Ureter (tissue), 1 donor: ENCODE data around the gene PTPRM. TPM values are rescaled to one million over a fixed set of nuclear protein-coding genes. Genes with fewer than 3 reads are reported as not detected.

Experiments
- DNase-seq: peaks from one replicate; pipeline ENCODE4 v3.0.0-alpha.2; 2020; ENCODE audit warnings: low spot score
- total RNA-seq: library from RNA; stranded (reverse); gene quantifications from one replicate; pipeline ENCODE4 v1.2.4, GENCODE V29; 2023
- donor health status: DM: yes; HTN: yes; CAD: no.

PTPRM gene
- total RNA-seq, 1 donor from 2014 or later: 148 TPM

DNA sequence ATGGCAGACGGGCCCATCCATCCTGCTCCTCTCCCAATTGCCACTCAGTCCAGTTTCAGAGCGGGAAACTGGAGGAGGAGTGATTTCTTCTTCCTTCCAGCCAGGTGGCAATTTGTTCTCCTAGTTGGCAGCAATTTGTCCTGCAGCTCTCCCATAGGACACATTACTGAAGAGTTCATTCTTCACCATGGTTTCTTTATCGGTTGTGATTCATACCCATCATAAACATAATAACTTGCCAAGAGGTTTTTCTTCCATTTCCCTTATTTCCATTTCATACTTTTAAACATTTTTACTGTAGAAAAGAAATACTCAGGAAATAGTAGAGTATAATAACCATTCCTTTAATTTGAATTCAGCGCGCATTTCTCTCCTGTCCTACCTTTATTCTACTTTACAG lies 664.2 kb downstream of the PTPRM start:
- DNase-seq: no peak

DNA sequence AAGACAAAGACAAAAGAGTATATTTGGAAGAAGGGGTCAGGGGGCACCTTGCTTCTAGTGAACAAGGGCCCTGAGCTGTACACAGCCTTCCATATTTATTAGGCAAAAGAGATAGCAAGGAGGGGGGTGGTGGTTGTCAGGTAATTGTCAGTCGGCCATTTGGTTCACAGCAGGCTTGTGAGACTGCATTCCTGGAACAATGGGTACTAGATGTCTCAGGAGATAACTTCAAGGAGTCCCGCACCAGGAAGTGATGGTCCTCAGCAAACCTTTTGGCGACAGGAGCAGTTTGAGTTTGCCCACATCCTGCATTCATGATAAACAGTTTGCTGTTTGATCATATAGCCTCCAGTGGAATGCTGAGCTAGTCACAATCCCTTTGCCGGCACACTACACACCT lies 665.7 kb downstream of the PTPRM start:
- DNase-seq: no peak

DNA sequence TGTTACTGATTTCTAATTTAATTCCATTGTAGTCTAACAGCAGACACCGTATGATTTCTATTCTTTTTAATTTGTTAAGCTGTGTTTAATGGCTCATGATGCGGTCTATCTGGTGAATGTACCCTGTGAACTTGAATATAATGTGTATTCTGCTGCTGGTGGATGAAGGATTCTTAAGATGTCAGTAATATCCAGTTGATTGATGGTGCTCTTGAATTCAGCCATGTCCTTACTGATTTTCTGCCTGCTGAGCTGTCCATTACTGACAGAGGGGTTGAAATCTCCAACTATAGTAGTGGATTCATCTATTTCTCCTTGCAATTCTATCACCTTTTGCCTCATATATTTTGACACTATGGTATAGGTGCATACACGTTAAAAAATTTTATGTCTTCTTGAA lies 668.8 kb downstream of the PTPRM start:
- DNase-seq: no peak

DNA sequence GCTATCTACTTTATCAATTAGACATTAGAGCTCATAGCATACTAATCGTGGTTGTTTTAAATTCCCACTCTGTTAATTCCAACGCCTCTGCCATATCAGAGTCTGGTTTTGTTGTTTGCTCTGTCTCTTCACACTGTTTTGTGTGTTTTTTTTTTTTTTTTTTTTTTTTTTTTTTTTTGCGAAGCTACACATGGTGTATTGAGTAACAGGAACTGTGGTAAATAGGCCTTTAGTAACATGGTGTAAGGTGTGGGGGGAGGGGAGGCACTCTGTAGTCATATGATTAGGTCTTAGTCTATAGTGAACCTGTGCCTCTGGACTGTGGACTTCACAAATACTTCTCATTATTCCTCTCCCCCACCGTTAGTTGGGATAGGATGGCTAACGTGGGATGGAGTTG lies 671.4 kb downstream of the PTPRM start:
- no peak for DNase-seq

DNA sequence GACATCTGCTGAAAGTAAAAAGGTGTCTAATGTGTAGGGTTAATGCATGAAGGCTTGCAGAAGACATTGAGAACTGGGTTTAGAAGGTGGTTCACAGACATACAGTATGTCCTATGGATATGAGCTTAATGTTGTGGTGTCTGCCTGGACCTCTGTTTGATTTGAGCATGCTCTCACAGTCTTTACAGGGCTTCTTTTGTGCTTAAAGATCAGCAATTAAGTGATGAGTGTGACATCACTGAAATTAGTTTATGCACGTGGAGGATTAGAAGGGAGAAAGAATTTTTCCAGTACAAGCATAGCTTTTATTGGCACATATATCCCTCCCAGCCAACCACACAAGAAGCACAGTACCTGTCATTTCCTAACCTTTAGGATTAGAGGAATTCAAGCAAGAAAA lies 674.6 kb downstream of the PTPRM start:
- no peak for DNase-seq

DNA sequence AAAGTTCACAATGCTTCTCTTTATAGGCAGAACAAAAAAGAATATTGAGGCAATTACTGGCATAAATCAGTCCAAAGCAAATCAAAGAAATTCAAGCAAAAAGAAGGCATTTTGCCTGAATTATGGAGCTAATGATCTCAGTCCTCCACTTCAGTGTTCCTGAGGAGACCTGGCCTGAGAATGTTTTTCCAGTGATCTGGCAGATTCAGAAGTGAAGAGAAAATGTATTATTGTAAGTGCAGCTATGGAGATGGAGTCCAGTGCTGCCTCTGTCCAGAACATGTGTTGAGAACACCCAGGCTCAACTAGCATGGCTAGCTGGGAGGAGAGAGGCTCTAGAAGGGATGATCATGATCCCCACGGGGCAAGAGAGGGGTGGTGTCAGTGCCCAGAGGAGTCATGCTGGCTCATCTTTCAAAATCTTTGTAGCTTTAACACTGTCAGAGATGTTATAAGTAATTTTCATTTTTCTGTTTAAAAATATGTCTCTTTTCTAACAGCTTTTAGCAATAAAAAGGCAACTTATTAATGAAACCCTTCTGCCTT lies 675.1 kb downstream of the PTPRM start:
- no peak for DNase-seq

DNA sequence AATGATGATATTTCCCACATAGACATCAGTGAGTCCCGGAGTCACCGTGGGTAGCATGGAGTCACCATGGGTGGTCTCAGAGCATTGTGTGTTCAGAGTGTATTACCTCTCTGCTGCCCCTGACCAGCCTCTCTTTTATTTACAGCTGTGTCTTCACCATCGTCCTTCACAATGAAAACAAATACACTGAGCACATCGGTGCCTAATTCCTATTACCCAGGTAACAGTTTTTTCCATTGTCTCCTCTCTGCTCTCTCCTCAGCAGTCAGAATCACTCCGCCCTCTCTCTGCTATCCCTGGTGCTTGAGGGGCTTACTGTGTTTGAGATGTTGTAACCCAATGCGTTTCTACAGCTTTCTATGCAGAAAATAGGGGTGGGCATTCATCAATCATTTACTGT lies 680.6 kb downstream of the PTPRM start:
- DNase-seq: no peak

DNA sequence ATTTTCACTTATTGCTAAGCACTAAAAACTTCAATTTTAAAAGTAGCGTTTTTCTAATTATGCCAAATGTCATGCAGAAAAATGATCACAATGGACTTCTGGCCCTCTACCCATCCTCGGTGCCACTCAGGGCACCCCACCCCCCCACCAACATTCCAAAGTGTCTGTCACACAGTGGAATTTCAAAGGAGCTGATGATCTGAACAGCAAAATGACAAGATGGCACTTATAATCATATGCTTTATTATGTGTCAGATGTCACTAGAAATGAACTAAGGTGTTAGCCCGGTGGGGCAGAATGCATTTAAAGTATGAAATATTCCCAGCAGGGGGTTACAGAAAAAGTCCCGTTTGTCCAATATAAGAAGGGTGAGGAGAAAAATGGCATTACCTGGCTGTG lies 681.5 kb downstream of the PTPRM start:
- DNase-seq: no peak

DNA sequence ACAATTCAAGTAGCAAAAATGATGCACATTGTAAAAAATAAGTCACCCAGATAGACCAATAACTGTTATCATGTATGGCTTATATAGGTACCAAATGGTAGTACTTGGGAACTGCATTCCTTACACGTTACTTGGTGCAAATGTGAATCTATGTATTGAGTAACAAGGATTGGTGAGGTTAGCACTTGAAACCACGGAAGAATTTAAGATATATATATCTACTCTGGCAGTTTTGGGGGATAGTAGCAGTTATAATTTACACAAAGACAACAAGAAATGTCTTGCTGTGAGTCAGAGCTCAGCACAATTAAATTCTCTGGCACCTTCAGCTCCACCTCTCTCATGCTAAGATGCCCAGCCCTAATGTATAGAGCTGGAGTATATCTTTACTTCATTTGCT lies 682.7 kb downstream of the PTPRM start:
- DNase-seq: no peak

DNA sequence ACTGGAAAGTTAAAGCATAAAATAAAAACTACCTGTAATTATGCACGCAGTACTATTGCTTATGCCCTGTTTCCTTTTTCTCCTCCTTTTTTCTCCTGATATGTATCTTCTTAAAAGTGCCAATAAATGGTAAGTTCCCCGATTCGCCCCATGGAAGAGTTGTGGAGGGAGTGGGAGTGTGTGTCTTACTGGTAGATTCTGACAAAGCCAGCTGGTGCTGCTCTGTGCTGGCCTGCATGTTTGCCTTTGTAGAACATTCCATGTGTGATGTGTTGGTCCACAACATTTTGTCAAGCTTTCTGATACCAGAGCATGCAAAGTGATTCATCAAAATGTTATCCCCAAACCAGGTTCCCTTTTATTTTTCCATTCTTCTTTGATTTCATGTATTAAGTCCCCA lies 685.3 kb downstream of the PTPRM start:
- DNase-seq: no peak

DNA sequence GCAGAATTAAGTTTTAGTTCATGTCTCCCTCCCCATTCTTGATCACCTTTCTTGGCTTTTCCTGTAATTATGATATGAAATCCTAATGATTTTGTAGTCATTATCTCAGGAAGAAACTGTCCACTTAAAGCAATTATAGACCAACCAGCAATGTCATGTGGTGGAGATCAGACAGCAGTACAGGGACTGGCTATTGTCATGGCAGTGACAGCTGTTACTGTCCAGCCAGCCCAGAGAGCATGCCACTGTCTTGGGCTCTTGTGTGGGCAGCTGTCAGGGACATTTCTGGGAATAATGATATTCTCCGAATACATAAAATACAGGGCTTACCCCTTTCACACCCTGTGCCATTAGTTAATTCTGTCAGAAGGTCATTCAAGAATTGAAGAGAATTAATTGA lies 686.8 kb downstream of the PTPRM start:
- DNase-seq: no peak

DNA sequence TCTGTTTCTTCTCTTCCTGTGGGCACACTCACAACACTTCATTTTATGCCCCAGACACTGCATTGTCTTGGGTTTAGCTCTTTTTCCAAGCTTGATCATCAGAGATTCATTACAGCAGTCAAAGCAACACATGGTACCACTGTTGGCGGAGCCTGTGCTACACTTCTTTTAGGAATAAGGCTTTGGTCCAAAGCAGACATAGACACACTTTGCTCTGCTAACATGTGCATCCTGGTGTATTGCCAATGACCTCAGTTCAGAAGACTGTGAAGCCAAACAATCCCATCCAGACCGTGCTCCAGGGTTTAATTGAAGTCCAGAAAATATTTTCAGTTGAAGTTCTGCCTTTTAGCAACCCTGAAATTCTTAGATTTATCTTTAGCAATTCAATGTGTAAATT lies 687.5 kb downstream of the PTPRM start:
- DNase-seq: no peak

DNA sequence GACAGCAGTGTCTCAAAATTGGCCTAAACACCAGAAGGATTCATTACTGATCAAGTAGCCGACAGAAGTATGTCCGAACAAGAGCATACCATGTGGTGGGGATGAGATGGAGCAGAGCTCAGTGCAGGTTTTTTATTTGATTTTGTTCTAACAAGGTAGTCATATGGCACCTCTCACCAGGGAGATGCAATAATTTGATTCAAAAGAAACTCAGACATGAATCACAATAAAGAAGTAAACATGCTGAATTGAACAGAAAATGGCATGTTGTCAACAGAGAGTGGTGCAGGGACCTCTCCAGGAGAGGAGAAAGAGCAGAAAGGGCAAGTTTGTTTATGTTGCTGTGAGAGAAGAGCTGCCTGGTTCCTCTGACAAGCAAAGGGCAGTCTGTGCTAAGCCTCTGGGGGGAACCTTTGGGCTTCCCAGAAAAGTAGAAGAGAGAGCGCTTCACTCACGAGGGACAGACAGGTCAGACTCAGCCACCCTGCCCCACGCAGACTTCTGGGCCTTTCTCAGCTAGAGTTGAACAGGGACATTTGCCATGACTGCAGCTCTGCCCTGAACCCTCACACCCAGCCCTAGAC lies 690.8 kb downstream of the PTPRM start:
- no peak for DNase-seq

DNA sequence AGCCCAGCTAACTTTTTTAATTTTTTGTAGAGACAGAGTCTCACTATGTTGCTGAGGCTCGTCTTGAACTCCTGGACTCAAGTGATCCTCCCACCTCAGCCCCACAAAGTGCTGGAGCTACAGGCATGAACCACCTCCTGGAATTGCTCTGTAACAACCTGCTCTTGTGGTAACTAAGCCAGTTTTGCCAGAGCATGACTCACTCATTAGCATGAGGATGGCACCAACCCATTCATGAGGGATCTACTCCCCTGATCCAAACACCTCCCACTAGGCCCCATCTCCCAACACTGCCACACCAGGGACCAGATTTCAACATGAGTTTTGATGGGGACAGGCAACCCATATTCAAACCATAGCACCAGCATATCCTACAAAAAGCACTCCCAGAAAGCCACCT lies 693.2 kb downstream of the PTPRM start:
- DNase-seq: no peak

DNA sequence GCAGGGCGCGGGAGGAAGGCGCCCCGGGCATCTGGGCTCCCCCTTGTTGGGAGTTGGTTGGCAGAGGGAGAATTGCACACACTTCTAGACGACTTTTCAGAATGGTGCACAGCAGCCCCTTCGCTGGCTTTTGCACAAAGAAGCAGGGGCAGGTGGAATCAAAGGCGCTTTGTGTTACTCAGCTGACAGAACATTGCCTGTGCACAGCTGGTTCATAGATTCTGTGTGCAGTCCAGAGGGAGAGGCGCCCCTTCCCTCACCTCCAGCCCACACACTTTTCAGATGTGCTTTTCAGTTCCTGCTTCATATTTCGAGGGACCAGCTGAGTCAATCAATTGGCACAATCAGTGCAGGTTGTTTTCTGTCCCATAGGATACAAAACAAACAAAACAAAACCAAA lies 693.7 kb downstream of the PTPRM start:
- no peak for DNase-seq

DNA sequence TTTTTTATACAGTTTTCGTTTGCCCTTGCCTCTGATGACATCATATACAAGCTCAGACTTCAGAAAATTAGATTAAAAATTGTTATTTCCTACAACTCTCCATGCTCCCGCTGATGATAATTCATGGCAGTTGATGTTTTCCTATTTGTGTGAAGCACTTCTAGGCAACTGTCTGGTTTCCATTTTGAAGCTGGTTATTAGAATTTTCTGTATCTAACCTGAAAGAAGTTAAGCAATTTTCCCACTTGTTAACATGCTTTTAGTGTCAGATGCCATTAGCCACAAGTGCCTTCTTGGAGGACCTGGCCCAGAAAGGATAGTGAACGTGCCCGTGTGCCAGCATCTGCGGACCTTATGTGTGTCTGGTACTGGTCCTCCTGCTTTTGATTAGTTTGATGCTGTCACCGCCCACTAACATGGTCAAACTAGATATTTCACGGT lies 694.6 kb downstream of the PTPRM start:
- DNase-seq: no peak

DNA sequence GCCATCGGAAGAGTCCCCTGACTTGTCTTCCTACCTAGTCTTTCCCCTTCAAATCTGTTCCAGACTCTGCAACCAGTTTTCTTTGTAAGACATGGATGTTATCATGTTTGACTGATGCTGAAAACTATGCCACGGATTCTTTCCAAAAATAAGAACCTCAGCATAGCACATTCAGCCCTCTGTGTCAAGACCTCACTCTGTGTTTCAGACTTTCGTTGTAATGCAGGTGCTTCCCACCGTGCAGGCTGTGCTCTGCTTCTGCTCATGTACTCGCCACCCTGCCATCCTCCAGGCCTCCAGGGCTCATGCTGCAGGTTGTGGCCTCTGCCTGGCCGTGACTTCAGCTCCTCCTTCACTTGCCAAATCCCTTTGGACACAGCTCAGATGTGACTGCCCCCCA lies 695.1 kb downstream of the PTPRM start:
- DNase-seq: no peak

DNA sequence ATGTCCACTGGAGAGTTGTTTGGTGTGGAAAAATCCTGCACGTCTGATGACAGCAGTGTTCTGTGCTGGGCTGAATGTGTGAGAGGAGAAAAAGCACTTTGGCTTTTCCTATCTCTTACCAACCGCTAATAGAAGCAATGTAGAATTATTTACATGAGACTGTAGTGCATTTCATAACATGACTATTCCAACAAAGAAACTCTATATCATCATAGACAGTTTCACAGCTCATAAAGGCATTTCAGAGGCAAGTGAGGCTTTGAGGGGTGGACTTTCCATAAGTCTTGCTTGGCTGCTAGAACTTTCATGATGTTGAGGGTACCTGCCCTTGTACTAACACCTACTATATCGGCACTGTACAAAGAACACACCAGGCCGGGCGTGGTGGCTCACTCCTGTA lies 697.0 kb downstream of the PTPRM start:
- DNase-seq: no peak

DNA sequence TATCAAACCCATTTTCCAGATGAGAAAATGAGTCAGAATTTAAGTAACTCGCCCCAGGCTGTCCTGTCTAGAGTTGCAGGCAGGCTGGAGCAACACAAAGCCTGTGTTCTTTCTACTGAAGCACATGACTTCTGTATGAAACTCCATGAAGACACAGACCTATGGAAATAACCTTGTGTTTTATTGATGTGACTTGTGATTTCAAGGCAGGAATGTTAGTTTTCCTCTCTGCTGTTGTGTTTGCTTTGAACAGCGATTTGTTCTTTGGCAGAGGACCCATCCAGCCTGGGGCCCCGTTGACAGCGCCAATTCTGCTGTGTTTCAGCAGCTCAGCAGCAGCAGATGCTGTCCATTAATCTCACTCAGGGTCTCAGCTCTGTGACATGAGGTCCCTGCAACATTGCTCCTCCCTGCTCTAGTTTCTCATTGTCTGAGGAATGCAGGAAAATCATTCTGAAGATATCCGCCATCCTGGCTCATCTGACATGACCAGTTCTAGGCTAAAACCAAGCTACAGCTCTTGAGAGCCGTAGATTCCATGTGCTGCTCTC lies 697.8 kb downstream of the PTPRM start:
- no peak for DNase-seq

DNA sequence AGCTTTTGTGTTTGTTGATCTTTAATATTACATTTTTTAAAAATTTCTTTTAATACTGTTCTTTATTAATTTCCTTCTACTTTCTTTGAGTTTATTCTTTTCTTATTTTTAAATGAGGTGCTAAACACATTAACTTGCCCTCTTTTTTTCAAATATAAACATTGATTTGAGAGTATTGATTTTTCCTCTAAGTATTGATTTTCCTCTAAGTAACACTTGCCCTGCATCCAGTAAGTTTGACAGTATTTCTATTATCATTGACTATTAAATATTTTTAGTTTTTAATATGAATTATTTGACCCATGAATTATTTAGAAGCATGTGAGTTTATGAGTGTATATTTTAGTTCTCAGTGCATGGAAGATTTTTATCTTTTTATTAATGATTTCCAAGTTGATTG lies 705.1 kb downstream of the PTPRM start:
- no peak for DNase-seq

DNA sequence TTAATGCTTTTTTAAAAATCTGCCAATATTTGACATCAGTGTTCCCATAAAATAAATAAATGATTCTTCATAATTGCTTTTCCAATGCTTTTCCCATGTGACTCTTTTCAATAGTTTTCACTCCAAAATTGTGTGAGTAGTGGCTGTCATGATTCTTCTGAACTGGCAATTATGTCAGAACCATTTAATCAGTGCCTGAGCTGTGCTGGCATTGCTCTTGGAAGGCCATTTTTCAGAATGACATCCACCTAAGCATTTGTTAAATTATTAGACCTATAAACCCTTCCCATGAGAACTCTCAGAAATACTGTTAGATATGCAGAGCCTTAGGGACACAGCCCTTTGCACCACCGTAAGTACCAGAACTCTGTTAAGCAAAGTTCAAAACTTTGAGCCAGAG lies 707.3 kb downstream of the PTPRM start:
- DNase-seq: no peak

DNA sequence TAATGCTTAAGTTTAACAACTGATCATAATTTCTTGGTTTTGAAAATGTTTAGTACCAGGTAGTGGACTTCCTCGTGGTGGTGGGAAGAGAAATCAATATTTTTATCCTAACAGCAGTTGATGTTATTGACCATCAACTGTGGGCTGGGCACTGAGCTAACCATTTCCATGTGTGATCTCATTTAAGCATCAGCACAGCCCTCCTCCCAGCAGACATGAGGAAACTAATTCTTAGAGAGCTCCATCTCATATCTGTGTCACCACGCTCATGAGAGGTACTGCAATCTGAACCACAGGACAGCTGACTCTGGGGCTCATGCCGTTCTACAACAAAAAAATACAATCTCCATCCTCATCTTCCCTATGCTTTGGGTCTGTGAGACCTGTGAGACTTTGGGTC lies 709.3 kb downstream of the PTPRM start:
- no peak for DNase-seq

DNA sequence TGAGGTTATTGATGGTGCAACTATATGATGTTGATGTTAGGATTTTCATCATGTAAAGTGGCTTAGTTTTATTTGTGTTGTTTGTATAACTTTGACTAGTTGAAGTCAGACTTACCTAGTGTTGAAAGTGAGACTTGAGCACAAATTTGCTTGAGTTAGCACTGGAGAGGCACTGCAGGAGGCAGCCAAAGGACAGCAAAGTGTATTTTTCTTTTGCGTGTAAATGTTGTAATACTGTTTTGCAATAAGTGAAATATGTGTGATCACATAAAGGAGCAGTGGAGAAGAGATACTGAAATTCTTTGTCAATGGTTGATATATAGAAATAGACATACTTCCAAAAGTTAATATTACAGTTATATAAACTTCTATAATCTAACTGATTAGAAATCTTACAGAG lies 710.2 kb downstream of the PTPRM start:
- no peak for DNase-seq

DNA sequence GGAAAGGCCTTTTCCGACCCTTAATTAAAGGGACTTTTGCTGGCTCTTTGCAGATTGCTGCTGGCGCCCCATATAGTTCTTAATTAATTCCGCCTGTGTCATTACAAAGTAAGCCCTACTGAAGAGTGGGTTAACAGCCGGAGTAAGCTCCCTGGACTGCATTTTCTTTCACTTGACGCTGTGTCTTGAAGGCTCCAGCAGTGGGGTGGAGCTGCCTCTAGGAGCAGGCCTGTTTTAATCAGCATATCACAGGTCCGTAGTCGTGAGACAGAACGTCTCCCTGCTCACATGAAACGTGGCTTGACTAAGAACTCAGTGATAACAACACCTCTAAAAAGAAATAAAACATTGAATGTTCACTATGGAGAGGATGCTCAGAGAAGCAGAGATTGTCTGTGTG lies 712.2 kb downstream of the PTPRM start:
- DNase-seq: no peak
